NAMALWA (cell line): ENCODE measurements around the gene SAMD11.

Source experiments
- DNase-seq: peaks from one replicate; pipeline ENCODE4 v3.0.0-alpha.2; 2015; ENCODE audit warnings: low spot score

SAMD11 gene

GRCh38 chr1:916173-917075 lies 7.3 kb upstream of the SAMD11 start:
- no peak for DNase-seq

GRCh38 chr1:917076-917459 lies 6.7 kb upstream of the SAMD11 start:
- no peak for DNase-seq

- no peak for DNase-seq
Measured at GRCh38 chr1:917466-918091, 6.1 kb upstream of the SAMD11 start.

GRCh38 chr1:918353-918752 lies 5.4 kb upstream of the SAMD11 start:
- DNase-seq = no peak

GRCh38 chr1:918843-919242 lies 4.9 kb upstream of the SAMD11 start:
- no peak for DNase-seq

- DNase-seq = no peak
Measured at GRCh38 chr1:919271-919872, 4.4 kb upstream of the SAMD11 start.

- no peak for DNase-seq
Measured at GRCh38 chr1:920010-920409, 3.7 kb upstream of the SAMD11 start.

- no peak for DNase-seq
Measured at GRCh38 chr1:920521-920920, 3.2 kb upstream of the SAMD11 start.

- DNase-seq = peak; percentile 87
Measured at GRCh38 chr1:921011-921837, 2.5 kb upstream of the SAMD11 start.

- DNase-seq = no peak
Measured at GRCh38 chr1:923991-924655, 400 bp downstream of the SAMD11 start.

GRCh38 chr1:924656-925560 lies 1.2 kb downstream of the SAMD11 start:
- DNase-seq = no peak

GRCh38 chr1:925561-926421 lies 2.1 kb downstream of the SAMD11 start:
- DNase-seq = no peak

- no peak for DNase-seq
Measured at GRCh38 chr1:927234-927633, 3.5 kb downstream of the SAMD11 start.

GRCh38 chr1:927748-928147 lies 4.0 kb downstream of the SAMD11 start:
- DNase-seq = no peak

- no peak for DNase-seq
Measured at GRCh38 chr1:928825-929661, 5.3 kb downstream of the SAMD11 start.

- no peak for DNase-seq
Measured at GRCh38 chr1:929712-930632, 6.2 kb downstream of the SAMD11 start.

GRCh38 chr1:930633-931138 lies 7.0 kb downstream of the SAMD11 start:
- DNase-seq = no peak
